NCI-H526 treated with DMSO at 0.1 percent for 48 hours (cell line): Measurements from ENCODE around the gene KIAA1217.

Experiments used
- DNase-seq: peaks from one replicate; lab custom pipeline; 2025; lab: John Stamatoyannopoulos, UW

KIAA1217 gene

DNA sequence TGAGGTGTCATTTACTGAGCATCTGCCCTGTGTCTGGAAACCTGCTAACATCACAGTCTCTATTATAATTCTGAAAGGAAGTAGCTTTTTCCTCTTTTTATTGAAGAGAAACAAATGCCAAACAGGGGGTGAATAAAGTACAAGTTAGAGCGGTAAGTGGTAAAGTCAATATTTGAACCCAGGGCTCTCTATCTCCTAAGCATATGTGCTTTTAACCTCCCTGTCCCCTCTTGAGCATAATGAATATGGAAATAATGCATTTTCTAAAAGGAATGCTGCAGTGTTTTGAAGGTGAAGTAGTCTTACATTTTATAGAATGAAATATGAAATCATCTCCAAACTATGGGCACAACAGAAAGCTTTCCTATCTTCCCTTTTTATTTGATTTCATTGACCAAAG lies 196.7 kb downstream of the KIAA1217 start:
- DNase-seq: no peak

DNA sequence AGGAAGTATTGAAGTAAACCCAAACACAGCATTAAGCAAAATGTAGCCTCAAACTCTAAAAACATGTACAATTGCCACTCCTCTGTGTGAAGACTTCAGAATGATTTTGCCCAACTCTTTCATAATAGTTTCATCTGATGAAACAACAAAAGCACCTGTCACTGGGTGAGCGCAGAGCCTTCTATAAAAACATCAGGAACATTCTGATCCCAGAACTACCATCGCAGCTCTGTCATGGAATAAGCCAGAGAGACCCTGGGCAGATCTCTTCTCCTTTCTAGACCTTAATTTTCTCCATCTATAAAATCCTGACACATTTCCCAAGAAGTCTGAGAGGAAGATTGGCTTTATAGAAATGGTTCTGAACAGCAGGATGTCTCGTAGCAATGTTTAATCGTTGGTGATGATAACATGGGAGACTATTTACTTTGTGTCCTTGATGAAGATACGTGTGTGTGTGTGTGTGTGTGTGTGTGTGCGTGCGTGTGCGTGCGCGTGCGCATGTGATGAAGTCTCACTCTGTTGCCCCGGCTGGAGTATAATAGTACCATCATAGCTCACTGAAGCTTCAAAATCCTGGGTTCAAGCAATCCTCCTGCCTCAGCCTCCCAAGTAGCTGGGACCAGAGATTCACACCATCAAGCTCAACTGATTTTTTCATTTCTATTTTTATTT lies 198.0 kb downstream of the KIAA1217 start:
- DNase-seq: no peak

DNA sequence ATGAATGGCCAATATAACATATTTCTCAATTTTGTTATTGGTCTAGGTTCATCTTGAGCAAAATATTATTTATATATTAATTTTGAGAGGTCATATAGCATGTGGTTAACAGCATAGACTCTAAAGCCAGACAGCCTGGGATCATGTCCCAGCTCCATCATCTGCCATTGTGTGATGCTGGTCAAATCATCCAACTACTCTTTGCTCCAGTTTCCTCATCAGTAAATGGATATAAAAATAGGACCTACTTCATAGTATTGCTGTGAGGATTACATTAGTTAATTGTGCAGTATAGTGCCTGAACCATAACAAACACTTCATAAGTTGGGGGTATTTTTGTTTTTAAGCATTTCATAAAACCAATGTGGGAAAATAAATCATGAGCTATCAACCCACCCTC lies 199.0 kb downstream of the KIAA1217 start:
- no peak for DNase-seq

DNA sequence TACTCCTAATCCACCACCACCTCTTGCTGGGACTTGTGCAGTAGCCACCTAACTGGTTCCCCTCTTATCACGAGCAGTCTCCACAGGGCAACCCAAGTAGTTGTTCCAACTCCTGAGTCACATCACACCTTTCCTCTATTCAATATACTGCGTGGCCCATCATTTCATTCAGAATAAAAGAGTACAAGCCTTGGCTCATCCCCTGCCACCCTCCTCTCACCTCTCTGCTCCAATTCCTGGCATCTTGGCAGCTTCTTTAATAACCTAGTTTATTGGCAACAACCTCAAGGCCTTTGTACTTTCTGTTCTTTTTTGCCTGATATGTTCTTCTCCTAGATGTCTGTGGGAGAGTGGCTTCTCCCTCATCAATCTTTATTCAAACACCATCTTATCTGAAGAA lies 199.4 kb downstream of the KIAA1217 start:
- DNase-seq: no peak

DNA sequence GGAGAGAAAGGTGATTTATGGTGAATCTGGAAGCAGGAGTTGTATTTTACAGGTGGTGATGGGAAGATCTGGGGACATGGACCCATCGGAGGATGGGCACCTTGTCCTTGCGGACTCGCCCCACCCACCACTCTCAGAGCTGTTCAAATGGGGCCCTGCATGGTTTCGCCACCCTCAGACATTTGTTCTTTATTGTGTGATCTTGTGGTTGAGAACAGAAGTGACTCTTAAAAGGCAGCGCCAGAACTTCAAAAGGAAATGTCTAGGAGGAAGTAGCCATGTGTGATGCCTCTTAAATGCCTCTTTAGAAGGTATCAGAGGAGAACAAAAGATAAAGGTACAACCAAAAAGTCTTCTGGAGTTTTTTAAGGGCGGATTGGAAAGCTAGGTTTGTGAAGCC lies 205.7 kb downstream of the KIAA1217 start:
- DNase-seq: no peak

DNA sequence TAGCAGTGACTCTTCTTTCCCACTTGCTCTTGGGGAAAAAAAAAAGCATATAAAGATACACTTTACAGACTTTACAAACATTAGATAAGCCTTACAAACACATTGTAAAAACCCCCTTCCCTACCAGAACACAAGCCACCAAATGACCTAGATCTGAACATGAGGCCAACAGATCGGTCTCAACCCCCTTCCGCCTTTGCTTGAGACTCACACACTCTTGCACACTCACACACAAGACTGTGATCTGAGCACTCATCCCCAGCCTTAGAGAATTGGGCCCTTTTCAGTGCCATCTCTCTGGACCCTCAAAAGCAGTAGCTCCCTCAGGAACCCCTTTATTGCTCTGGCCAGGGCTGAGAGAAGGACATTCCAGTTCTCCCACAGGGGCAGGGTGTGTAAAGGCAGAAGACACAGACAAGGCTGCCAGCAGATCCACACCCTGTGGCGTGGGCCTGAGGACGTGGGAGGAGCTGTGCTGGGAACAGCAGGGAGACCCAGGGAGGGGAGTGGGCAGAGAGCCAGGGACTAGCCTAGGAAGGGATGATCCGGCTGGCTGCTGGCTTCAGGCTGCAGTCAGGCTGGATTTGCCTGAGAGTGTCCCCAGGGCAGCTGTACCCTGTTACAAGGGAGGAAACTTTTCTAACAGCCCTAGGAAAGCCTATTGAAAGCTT lies 206.7 kb downstream of the KIAA1217 start:
- no peak for DNase-seq

DNA sequence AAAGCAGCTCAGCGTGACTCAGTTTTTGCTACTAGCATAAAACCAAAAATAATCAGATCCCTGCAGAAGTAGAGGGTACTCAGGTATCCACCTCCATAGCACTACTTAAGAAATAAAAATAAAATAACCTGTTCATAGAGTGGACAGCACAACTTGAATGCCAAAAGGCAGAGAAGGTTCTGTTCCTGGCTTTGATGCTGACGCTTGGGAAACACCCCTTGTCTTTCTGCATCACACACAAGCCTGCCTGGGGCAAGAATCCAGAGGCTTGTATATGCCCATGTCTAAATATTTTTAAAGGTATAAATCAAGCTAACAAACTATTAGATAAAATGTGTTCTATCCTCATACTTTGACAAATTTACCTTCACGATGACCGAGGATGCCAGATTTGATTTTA lies 207.3 kb downstream of the KIAA1217 start:
- no peak for DNase-seq

DNA sequence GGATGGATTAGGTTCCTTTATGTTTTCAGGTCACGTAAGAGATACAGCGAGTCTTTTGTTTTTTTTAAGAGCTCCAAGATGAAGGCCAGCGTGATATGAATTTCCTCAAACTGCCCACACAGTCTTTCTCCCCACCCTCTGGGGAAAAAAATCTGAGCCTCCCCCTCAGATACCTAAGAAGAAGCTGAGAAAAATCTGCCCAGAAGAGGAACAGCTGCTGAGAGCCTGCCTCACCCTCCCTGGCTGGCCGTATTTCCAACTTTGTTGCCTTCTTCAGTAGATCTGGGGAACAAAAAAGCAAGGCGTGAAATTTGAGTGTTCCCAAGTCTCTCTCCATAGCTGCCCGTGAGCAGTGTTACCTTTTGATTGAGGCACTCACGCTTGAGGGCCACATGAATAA lies 208.1 kb downstream of the KIAA1217 start:
- DNase-seq: no peak

DNA sequence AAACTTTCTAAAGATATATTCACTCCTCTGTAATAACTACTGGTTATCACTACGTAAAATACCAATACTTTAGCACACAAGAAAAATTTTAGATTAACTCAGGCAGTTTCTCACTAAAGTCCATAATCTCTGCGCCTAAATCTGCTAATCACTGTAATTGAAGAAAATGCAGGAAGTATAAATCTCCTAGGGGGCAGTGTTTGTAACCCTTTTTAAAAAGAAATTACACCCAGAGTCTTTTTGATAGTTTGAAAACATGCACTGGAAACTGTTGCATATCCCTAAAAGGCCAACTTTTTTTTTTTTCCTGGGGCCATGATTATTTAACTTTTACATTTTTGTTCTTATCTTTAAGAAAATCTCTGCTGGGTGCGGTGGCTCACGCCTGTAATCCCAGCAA lies 209.6 kb downstream of the KIAA1217 start:
- peak; percentile 4 for DNase-seq

DNA sequence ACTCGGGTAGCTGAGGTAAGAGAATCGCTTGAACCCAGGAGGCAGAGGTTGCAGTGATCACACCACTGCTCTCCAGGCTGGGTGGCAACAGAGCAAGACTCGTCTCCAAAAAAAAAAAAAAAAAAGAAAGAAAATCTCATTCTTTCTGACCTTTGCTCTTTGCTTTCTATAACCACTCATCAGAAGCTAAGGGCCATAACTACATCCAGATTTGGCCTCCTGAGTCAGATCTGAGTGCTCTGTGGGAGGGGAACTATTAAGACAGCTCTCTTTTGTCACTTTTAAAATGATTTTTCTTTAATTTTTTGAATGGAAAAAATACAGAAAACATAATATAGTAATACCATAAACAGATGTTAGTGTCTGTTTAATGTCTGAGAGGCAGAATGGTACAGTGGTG lies 210.1 kb downstream of the KIAA1217 start:
- no peak for DNase-seq

DNA sequence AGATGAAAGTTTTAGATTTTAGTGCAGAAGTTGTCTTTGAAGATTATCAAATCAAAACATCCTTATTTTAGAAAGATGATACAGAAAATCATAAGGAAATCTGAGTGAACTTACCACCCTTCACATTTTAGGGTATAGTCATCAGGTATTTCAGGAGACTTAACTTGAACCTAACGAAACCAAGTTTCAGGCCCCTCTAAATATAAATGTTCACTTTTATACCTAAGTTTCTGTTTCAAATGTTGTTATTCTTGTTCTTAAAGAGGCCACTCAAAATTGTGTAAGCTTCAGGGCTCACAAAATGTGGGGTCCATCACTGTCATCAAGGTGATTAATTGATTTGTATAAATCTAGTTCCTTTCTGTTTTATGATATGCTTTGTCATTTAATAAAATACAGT lies 216.2 kb downstream of the KIAA1217 start:
- DNase-seq: no peak

DNA sequence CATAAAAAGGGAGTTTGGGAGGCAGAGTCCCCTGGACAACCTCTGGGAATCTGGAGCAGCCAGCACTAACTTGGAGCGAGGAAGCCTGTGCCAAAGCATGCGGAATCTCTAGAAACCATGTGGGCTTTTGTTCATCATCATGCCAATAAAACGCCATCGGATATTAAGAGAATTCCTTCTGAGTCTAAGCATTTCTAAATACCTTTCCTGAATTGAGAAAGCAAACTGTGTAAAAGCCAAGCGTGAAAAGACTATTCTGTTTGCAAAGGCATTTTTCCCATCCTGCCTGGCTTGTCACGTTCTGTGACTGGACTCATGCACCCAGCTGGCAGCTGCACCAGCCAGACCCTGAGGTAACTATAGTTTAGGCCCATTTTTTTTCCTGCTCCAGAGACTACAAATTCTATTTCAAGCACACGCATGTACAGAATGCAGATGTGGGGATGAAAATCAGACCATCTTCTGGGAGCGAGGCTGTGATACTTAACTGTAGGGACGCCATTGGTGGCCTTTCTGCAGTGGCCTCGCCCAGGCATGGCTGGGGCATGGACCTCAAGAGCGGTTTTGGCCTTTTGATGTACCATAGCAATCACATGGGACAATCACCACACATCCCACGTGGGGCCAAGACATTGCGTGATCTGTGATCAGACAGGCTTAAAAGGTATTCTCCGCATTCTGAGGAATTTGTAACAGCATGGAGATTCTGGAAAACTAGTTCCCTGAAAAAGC lies 218.9 kb downstream of the KIAA1217 start:
- no peak for DNase-seq

DNA sequence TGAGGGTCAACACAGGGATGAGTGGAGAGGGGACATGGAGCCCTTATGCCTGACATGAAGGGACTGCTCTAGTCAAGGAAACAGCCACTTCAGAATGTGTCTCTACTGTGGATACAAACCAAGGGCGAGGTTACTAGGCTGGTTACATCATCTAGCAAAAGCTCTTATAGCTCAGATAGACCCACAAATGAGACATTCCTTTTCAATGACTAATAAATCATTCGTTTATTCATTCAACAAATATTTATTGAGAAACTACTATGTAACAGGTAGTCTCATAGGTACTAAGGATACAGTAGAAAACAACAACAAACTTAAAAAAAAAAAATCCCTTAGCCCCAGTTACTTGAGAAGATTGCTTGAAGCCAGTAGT lies 219.5 kb downstream of the KIAA1217 start:
- DNase-seq: no peak

DNA sequence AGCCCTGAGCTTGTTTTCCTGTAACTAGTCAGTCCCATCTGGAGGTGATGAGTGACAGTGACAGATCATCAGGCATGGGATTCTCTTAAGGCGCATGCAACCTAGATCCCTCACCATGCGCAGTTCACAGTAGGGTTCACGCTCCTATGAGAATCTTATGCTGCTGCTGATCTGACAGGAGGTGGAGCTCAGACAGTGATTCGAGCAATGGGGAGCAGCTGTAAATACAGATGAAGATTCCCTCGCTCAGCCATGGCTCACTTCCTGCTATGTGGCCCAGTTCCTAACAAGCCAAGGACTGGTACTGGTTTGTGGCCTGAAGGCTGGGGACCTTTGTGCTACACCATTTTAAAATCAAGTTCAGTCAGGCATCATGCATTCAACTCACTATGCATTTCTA lies 221.7 kb downstream of the KIAA1217 start:
- DNase-seq: no peak

DNA sequence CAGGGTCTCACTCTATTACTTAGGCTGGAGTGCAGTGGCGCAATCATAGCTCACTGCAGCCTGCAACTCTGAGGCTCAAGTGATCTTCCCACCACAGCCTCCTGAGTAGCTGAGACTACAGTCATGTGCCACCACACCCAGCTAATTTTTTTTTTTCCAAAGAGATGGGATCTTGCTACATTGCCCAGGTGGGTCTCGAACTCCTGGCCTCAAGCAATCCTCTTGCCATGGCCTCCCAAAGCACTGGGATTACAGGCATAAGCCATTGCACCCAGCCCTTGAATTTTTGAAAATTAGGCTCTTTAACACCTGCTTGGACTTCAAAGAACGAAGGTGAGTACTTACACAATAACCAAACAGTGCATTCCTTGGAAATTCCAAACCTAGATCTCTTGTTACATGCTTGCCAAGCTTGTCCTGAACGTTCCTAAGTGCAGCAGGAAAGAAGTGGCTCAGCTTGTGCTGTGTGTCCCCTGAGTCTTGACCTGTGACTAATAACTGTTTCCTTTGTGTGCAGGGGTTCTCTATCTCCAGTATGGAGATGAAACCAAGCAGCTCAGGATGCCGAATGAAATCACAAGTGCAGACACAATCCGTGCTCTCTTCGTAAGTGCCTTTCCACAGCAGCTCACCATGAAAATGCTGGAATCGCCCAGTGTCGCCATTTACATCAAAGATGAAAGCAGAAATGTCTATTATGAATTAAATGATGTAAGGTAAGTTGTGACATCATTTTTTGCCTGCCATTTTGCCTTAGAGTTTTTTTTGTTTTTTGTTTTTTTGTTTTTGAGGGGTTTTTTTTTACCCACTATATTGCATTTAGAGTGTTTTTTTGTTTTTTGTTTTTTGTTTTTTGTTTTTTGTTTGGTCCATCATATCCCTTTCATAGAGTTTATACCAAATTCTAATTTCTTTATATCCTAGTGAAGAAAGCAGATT lies 223.8 kb downstream of the KIAA1217 start:
- no peak for DNase-seq

DNA sequence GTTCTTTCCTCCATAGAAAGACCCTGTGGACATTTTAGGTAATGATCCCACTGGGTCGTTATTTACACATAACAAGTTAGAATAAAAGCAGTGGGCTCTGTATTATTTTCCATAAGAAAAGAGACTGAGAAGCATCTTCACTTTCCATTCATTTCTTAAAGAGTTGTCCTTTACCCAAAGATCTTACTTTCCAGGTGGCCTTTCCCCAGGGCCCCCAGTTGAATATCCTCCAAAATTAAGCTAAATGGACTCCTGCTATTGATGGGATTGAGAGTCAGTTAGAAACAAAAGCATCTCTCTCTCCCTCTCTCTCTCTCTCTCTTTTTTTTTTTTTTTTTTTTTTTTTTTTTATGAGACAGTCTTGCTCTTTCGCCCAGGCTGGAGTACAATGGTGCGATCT lies 224.8 kb downstream of the KIAA1217 start:
- no peak for DNase-seq

DNA sequence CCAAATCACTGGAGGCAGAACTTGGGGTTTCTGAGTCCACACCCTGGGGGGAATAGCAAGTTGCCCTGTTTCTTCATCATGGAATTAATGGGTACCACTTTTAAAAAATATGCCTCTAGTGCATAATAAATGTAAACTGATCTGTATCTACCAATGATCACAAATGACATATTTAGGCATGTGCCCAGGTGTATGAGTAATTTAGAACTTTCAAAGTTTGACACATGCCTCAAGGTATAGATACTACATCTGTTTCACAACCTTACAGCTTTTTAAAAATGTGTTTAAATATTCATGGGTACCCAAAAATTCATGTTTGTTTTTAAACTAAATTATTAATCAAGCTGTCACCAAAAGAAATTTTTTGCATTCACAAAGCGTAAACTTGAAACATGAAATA lies 226.0 kb downstream of the KIAA1217 start:
- DNase-seq: no peak

DNA sequence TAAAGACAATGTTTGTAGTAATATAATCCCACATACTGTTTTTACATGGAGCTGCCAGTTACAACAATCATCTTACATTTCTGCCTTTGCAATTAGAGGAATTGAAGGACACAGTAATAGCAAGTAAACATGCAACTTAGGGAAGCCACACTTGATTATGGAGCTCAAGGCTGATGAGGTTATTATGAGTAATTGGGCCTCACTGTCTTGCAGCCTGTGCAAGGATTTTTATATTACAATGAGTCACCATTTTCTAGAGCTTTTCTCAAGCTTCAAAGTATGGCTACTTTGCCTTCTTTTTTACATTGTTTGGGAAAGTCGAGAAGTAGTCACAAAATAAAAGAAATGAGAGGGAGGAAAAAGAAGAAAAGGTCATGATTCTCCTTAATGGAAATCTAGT lies 226.4 kb downstream of the KIAA1217 start:
- no peak for DNase-seq

DNA sequence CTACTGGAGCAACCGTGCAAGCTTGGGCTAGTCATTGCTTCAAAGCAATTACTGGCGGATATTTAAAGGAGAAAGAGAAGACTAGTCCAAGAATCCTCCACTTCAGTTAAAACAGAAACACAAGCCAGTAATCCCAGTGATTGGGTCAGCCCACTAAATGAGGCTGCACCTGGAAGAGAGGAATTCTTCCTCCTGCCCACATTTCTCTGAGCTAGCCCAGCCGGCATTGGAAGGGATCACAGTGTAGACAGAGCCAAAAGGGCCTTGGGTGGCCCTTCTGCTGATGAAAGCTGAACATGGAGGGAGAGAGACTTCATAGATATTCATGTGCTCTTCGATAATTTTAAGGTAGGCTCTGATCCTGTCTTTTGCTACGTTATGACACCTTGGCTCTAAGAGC lies 228.4 kb downstream of the KIAA1217 start:
- DNase-seq: no peak

DNA sequence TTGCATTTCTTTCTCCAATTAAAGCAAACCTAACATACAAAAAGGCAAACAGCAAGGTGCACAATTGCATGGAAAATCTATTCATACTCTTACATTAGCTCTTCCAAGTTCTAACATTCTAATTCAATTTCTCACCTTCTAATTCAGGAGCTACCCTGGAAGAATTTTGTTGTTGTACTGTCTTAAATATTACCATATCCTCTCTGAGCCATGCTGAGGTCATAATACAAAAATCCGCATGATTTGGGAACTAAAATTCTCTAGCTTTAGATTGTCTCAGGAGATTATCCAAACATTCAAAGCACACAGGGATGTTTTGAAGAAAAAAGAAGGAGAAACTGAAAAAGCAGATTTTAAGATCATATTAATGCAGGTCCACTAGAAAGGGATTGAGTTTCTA lies 229.9 kb downstream of the KIAA1217 start:
- no peak for DNase-seq

DNA sequence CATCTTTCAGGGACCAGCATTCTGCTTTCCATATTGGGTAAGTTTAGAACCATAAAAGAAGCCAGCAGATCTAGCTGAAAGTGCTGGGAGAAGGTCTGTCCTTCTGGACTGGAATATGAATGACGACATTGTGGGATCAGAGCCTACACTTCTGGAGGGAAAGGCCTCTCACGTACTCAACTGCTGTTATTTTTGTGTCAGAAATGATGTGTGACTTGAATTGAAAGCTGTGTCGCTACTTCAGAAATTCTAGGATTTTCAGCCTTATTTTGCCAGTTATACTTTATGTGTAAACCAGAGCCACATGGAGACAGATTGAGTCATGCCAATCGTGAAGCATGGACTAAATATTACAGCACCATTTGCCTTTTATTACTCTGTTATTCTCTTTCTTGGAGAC lies 231.0 kb downstream of the KIAA1217 start:
- DNase-seq: no peak
